A549 treated with AZD9567 at 1 μM for 4 hours (cell line): ENCODE measurements around the gene MAK. TPM values are rescaled to one million over a fixed set of nuclear protein-coding genes. Genes with fewer than 3 reads are reported as not detected.

ENCODE experiments used
- total RNA-seq: library from RNA; stranded (reverse); fragments of 200-300 nt; extraction: Qiagen RNA extraction; gene quantifications from 5 replicates; pipeline ENCODE4 v1.2.3, GENCODE V29; 2022; ENCODE audit not compliant: insufficient read depth

The MAK gene
- 0.09 to 0.21 TPM (median 0.16 TPM) in 4 of 5 replicates, not detected in the other for total RNA-seq

GRCh38 chr6:10837995-10838793 is at the start of gene MAK:
MAK (minus strand) TSS chr6:10838539; CDS start chr6:10830648, 7,891 bp downstream.

GRCh38 chr6:10886691-10887502 is 48.6 kb upstream of the MAK start, which contains the start of gene SYCP2L:
SYCP2L (plus strand) TSS chr6:10887052; CDS start chr6:10887127, 75 bp downstream.

GRCh38 chr6:10747251-10747972 is 90.9 kb downstream of the MAK start, which contains the start of gene TMEM14B:
TMEM14B (plus strand) TSS chr6:10747805; CDS start chr6:10749246, 1,441 bp downstream.

GRCh38 chr6:10722820-10723566 is 115.3 kb downstream of the MAK start, which contains the start of gene TMEM14C:
TMEM14C (plus strand) TSS chr6:10723070; CDS start chr6:10724614, 1,544 bp downstream.

Other genes starting within 250 kb of the MAK start
- gene C6orf52, start 143.9 kb downstream of the MAK start, total RNA-seq = 1.9 to 2.6 TPM (median 2.2 TPM) in 4 of 5 replicates, not detected in the other
- gene PAK1IP1, start 143.6 kb downstream of the MAK start, total RNA-seq = 18.5 to 20.1 TPM (median 19.1 TPM) in 5 replicates
- gene TMEM14C, start 115.5 kb downstream of the MAK start, total RNA-seq = 147 to 171 TPM (median 151 TPM) in 5 replicates
- 124 to 163 TPM (median 136 TPM) in 5 replicates for gene TMEM14B, start 90.7 kb downstream of the MAK start, total RNA-seq
- gene GCM2, start 43.5 kb upstream of the MAK start, total RNA-seq = not detected in 5 replicates
- gene SYCP2L, start 48.5 kb upstream of the MAK start, total RNA-seq = 1.1 to 3.6 TPM (median 2.2 TPM) in 5 replicates
- gene ELOVL2, start 205.8 kb upstream of the MAK start, total RNA-seq = 5.1 to 6.6 TPM (median 6.5 TPM) in 5 replicates